Raji (cell line): Measurements from ENCODE around the gene FAM107B.
A peak's percentile ranks its signal among the peaks of the same experiment; 100 is the strongest.

ENCODE experiments used
- POLR2A ChIP-seq: IDR thresholded peaks from 2 replicates; pipeline ENCODE4 v1.6.1; 2011; ENCODE audit warnings: low read depth, low read length, control low read depth; ENCODE audit not compliant: insufficient read depth

FAM107B gene

GRCh38 chr10:14774797-14775196, at the start of gene FAM107B:
TSS of gene FAM107B (minus strand) at chr10:14774897. CDS start at chr10:14774663, 234 bp downstream.
- no peak for TF ChIP-seq POLR2A

- no peak for TF ChIP-seq POLR2A
Observed at GRCh38 chr10:14823966-14824365, 49.3 kb upstream of the FAM107B start.

GRCh38 chr10:14822879-14823755, 48.4 kb upstream of the FAM107B start:
- TF ChIP-seq POLR2A = no peak

- no peak for TF ChIP-seq POLR2A
Observed at GRCh38 chr10:14821635-14822375, 47.1 kb upstream of the FAM107B start.

- TF ChIP-seq POLR2A = no peak
Observed at GRCh38 chr10:14820775-14821154, 46.1 kb upstream of the FAM107B start.

- no peak for TF ChIP-seq POLR2A
Observed at GRCh38 chr10:14820010-14820774, 45.5 kb upstream of the FAM107B start.

- TF ChIP-seq POLR2A = no peak
Observed at GRCh38 chr10:14815681-14816080, 41.0 kb upstream of the FAM107B start.

GRCh38 chr10:14812271-14812670, 37.6 kb upstream of the FAM107B start:
- no peak for TF ChIP-seq POLR2A

GRCh38 chr10:14810969-14811953, 36.6 kb upstream of the FAM107B start:
- no peak for TF ChIP-seq POLR2A

GRCh38 chr10:14806318-14806717, 31.6 kb upstream of the FAM107B start:
- no peak for TF ChIP-seq POLR2A

GRCh38 chr10:14803827-14804226, 29.1 kb upstream of the FAM107B start:
- TF ChIP-seq POLR2A = no peak

GRCh38 chr10:14801723-14802122, 27.0 kb upstream of the FAM107B start:
- TF ChIP-seq POLR2A = no peak

GRCh38 chr10:14800397-14800796, 25.7 kb upstream of the FAM107B start:
- TF ChIP-seq POLR2A = peak; percentile 23; the same call in 1 of the 2 replicates

- no peak for TF ChIP-seq POLR2A
Observed at GRCh38 chr10:14798636-14799035, 23.9 kb upstream of the FAM107B start.
